MCF 10A (cell line): ENCODE data around the gene TYW5. TPM values are rescaled to one million over a fixed set of nuclear protein-coding genes. Genes with fewer than 3 reads are reported as not detected.

Source experiments
- BruUV-seq: library from RNA; stranded (reverse); fragments of 400-500 nt; replicated peaks from 2 replicates; lab custom pipeline; 2021; lab: Mats Ljungman, UMichigan
- CTCF ChIA-PET: fragments of 300-600 bp; sonication (Branson Sonifier 250); formaldehyde crosslinking; extraction: SDS; loops from one replicate; lab custom pipeline; 2021; ENCODE audit warnings: antibody characterized with exemption, inconsistent platforms; lab: Yijun Ruan, JAX
- POLR2A ChIA-PET: fragments of 300-600, 350-650 bp; sonication (Branson Sonifier 250); formaldehyde crosslinking; extraction: SDS; loops from one replicate; lab custom pipeline; 2020; ENCODE audit warnings: antibody characterized with exemption, inconsistent platforms; lab: Yijun Ruan, JAX
- DNase-seq: peaks from one replicate; pipeline ENCODE4 v3.0.0-alpha.2; 2018; ENCODE audit not compliant: unreplicated experiment
- H3K27ac Mint-ChIP-seq: one replicate; pipeline ENCODE4 v1.8.0; 2022; ENCODE audit warnings: mild to moderate bottlenecking, low read depth, mixed read lengths; ENCODE audit not compliant: unreplicated experiment
- H3K27me3 Mint-ChIP-seq: one replicate; pipeline ENCODE4 v1.8.0; 2022; ENCODE audit warnings: mixed read lengths; ENCODE audit not compliant: insufficient read depth, unreplicated experiment
- H3K36me3 Mint-ChIP-seq: one replicate; pipeline ENCODE4 v1.8.0; 2022; ENCODE audit warnings: mild to moderate bottlenecking, moderate library complexity, mixed read lengths; ENCODE audit not compliant: insufficient read depth, unreplicated experiment
- H3K4me1 Mint-ChIP-seq: one replicate; pipeline ENCODE4 v1.8.0; 2022; ENCODE audit warnings: mixed read lengths; ENCODE audit not compliant: insufficient read depth, unreplicated experiment
- H3K4me3 Mint-ChIP-seq: one replicate; pipeline ENCODE4 v1.8.0; 2022; ENCODE audit warnings: mild to moderate bottlenecking, moderate library complexity, mixed read lengths; ENCODE audit not compliant: unreplicated experiment
- H3K9me3 Mint-ChIP-seq: one replicate; pipeline ENCODE4 v1.8.0; 2022; ENCODE audit warnings: mixed read lengths; ENCODE audit not compliant: unreplicated experiment
- intact Hi-C: fragments of 100-400 bp; cut with micrococcal nuclease; formaldehyde crosslinking; loops from 2 replicates; pipeline ENCODE4 v1.14.1; 2022
- total RNA-seq: library from RNA; stranded (reverse); gene quantifications from 2 replicates; pipeline ENCODE4 v1.2.3, GENCODE V29; 2022
- TF ChIP-seq, protein P1 (sequence below): fragments of 200-600 bp; IDR thresholded peaks from one replicate; pipeline ENCODE4 v1.8.0; 2022; ENCODE audit warnings: antibody characterized with exemption, mild to moderate bottlenecking; ENCODE audit not compliant: unreplicated experiment

The TYW5 gene
- total RNA-seq, 1 experiment from 2014 or later = 11.1 TPM

DNA sequence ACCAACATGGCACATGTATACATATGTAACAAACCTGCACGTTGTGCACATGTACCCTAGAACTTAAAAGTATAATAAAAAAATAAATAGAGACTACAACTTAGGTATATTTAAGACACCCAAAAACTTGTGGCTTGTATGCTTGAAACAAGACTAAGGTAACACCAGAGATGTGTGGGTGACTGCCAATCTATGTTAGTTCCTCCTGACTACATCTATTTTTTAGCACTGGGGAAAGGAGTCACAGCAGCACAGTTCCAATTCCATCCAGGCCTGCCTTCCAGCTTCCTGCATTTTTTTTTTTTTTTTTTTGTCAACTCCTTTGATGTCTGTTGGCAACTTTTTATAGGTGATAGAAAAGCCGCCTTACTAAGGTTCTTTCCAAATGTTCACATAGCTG lies 26.0 kb downstream of the TYW5 start:
- no TSS peak for BruUV-seq
- no peak for DNase-seq
- TF ChIP-seq, protein P1, sequence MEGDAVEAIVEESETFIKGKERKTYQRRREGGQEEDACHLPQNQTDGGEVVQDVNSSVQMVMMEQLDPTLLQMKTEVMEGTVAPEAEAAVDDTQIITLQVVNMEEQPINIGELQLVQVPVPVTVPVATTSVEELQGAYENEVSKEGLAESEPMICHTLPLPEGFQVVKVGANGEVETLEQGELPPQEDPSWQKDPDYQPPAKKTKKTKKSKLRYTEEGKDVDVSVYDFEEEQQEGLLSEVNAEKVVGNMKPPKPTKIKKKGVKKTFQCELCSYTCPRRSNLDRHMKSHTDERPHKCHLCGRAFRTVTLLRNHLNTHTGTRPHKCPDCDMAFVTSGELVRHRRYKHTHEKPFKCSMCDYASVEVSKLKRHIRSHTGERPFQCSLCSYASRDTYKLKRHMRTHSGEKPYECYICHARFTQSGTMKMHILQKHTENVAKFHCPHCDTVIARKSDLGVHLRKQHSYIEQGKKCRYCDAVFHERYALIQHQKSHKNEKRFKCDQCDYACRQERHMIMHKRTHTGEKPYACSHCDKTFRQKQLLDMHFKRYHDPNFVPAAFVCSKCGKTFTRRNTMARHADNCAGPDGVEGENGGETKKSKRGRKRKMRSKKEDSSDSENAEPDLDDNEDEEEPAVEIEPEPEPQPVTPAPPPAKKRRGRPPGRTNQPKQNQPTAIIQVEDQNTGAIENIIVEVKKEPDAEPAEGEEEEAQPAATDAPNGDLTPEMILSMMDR = no peak
- intact Hi-C loops = no loop called here
- H3K9me3 Mint-ChIP-seq = no peaks in the 10 kb centered on the region
- POLR2A ChIA-PET = interaction anchor here (0.6 to 1.0 kb wide), 4 partner anchors 9 to 469 kb away, joined by 3 to 4 read pairs (median 4); no protein-coding TSS in a partner anchor
- peaks cover 6% of the 10 kb centered on the region for H3K4me1 Mint-ChIP-seq
- H3K36me3 Mint-ChIP-seq = peaks cover 57% of the 10 kb centered on the region
- H3K27ac Mint-ChIP-seq = no peak overlapping the region
- no peaks in the 10 kb centered on the region for H3K27me3 Mint-ChIP-seq
- CTCF ChIA-PET = interaction anchor here (0.6 to 0.7 kb wide), 3 partner anchors 313 to 1455 kb away, joined by 3 read pairs; no protein-coding TSS in a partner anchor
- H3K4me3 Mint-ChIP-seq = no peak overlapping the region

- H3K27ac Mint-ChIP-seq = no peak overlapping the region
- H3K4me3 Mint-ChIP-seq = no peak overlapping the region
- H3K4me1 Mint-ChIP-seq = peaks cover 6% of the 10 kb centered on the region
- TF ChIP-seq, protein P1 = no peak
- no TSS peak for BruUV-seq
- H3K27me3 Mint-ChIP-seq = no peaks in the 10 kb centered on the region
- ChIA-PET POLR2A (interaction anchor here (0.6 kb wide), 1 partner anchor 94 kb away, joined by 4 read pairs; no protein-coding TSS in a partner anchor), CTCF (interaction anchor here (0.6 to 0.7 kb wide), 3 partner anchors 17 to 1454 kb away, joined by 3 read pairs; no protein-coding TSS in a partner anchor)
- H3K9me3 Mint-ChIP-seq = no peaks in the 10 kb centered on the region
- no peak for DNase-seq
- intact Hi-C loops = no loop called here
- H3K36me3 Mint-ChIP-seq = peaks cover 57% of the 10 kb centered on the region
Measured at GRCh38 chr2:199928626-199929025, 26.7 kb downstream of the TYW5 start.

GRCh38 chr2:199928226-199928625 lies 27.1 kb downstream of the TYW5 start:
- Mint-ChIP-seq H3K4me3 (no peak overlapping the region), H3K4me1 (peaks cover 6% of the 10 kb centered on the region), H3K27me3 (no peaks in the 10 kb centered on the region), H3K9me3 (no peaks in the 10 kb centered on the region), H3K36me3 (peaks cover 54% of the 10 kb centered on the region), H3K27ac (no peak overlapping the region)
- intact Hi-C loops = no loop called here
- CTCF ChIA-PET = interaction anchor here (0.6 kb wide), 1 partner anchor 16 kb away, joined by 3 read pairs; no protein-coding TSS in a partner anchor
- DNase-seq = no peak
- no TSS peak for BruUV-seq
- POLR2A ChIA-PET = no interaction called here
- TF ChIP-seq, protein P1 = no peak

GRCh38 chr2:199926806-199927205 lies 28.5 kb downstream of the TYW5 start:
- DNase-seq = no peak
- no peaks in the 10 kb centered on the region for H3K27me3 Mint-ChIP-seq
- peaks cover 14% of the 10 kb centered on the region for H3K4me1 Mint-ChIP-seq
- intact Hi-C loops = no loop called here
- peaks cover 54% of the 10 kb centered on the region for H3K36me3 Mint-ChIP-seq
- H3K4me3 Mint-ChIP-seq = no peak overlapping the region
- no peaks in the 10 kb centered on the region for H3K9me3 Mint-ChIP-seq
- BruUV-seq = no TSS peak
- H3K27ac Mint-ChIP-seq = no peak overlapping the region
- ChIA-PET CTCF (interaction anchor here (1.0 to 1.5 kb wide), 3 partner anchors 23 to 222 kb away, joined by 3 to 4 read pairs (median 3); no protein-coding TSS in a partner anchor), POLR2A (interaction anchor here (1.3 to 2.8 kb wide), 3 partner anchors 14 to 19 kb away, joined by 3 to 11 read pairs (median 6); partner anchors contain the start of gene C2orf69)
- TF ChIP-seq, protein P1 = no peak
